ENCODE results near the gene FAM50A. TPM values are rescaled to one million over a fixed set of nuclear protein-coding genes. Genes with fewer than 3 reads are reported as not detected.
A peak's percentile ranks its signal among the peaks of the same experiment; 100 is the strongest.

The FAM50A gene
- total RNA-seq, 3 donors from 2014 or later (not counting 1 experiment from before 2014, with no cell fraction given), result 48.9 to 63.2 (median 54.1) TPM

DNA sequence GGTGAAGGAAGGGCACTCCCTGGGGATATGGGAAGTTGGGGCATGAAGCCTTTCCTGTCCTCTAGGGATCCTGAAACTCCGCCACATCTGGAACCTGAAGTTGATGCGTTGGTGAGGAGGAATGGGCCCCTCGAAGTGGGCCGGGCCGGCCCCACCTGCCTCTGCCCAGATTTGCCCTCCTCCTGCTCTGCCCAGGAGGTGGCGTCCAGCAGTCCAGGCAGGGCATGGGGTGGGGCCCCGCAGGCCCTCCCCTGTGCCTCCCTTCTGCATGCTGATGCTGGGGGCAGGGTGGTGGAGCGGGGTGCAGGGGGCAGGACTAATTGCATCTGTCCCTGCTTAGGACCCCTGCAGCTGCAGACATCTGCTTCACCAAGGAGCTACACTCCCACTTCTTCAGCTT lies 30.8 kb upstream of the FAM50A start:
- Mint-ChIP-seq H3K36me3 (no peaks in the 10 kb centered on the region), H3K9me3 (no peaks in the 10 kb centered on the region), H3K27me3 (ENCODE audit: low read depth in 2 of 2) (peaks cover 0 to 6% of the 10 kb centered on the region in 2 donors), H3K4me3 (no peak overlapping the region), H3K27ac (peak overlapping the region; percentile 68 to 79), H3K4me1 (peaks cover 5 to 26% of the 10 kb centered on the region in 2 donors)
- Histone ChIP-seq H3K27me3 (ENCODE audit: control insufficient read depth, insufficient read depth, low read length) (no peaks in the 10 kb centered on the region), H3K36me3 (ENCODE audit: control insufficient read depth, insufficient read depth, low read length) (no peaks in the 10 kb centered on the region), H3K4me3 (ENCODE audit: low read length) (no peak overlapping the region), H3K4me1 (ENCODE audit: control insufficient read depth, insufficient read depth, low read length) (peaks cover 32% of the 10 kb centered on the region), H3K27ac (ENCODE audit: low read length) (no peak overlapping the region), H3K9me3 (ENCODE audit: control insufficient read depth, insufficient read depth, low read length) (no peaks in the 10 kb centered on the region)
- 85% methylated on average over 4 of the region's 8 CpGs for WGBS (ENCODE audit: insufficient coverage)
- no peak for TF ChIP-seq CTCF (IDR thresholded peaks at IDR 0.05)
- DNase-seq (no peak), ATAC-seq (no peak)
- intact Hi-C loops (cut with micrococcal nuclease), result no loop called here

DNA sequence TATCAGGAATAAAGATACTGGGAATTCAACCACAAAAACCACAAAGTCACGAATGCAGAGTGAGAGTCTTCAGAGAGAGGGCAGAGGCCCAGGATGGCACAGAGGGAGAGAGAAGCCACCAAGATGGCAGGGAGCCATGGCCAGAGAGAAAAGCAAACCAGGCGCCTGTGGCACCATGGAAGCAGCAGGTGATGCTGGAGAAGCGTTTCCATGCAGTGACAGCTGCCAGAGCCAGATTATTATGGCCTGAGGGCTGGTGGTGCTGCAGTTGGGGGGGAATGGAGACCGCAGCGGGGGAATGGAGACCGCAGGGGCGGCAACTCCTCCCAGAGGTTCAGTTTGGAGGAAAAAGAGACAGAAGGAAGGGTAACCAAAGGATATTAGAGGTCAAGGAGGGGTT lies 26.8 kb upstream of the FAM50A start:
- intact Hi-C loops (cut with micrococcal nuclease), result no loop called here
- ATAC-seq, result no peak
- no peaks in the 10 kb centered on the region for H3K36me3 Mint-ChIP-seq
- Histone ChIP-seq H3K4me1 (ENCODE audit: control insufficient read depth, insufficient read depth, low read length) (peaks cover 7% of the 10 kb centered on the region), H3K27me3 (ENCODE audit: control insufficient read depth, insufficient read depth, low read length) (no peaks in the 10 kb centered on the region), H3K4me3 (ENCODE audit: low read length) (no peak overlapping the region), H3K36me3 (ENCODE audit: control insufficient read depth, insufficient read depth, low read length) (no peaks in the 10 kb centered on the region), H3K9me3 (ENCODE audit: control insufficient read depth, insufficient read depth, low read length) (no peaks in the 10 kb centered on the region), H3K27ac (ENCODE audit: low read length) (no peak overlapping the region)
- no peak overlapping the region for H3K27ac Mint-ChIP-seq
- TF ChIP-seq CTCF (IDR thresholded peaks at IDR 0.05), result no peak
- no peak for DNase-seq
- H3K27me3 Mint-ChIP-seq (ENCODE audit: low read depth in 2 of 2), result no peaks in the 10 kb centered on the region
- WGBS (ENCODE audit: insufficient coverage), result 83% methylated on average over 7 of the region's 7 CpGs
- no peaks in the 10 kb centered on the region for H3K9me3 Mint-ChIP-seq
- no peak overlapping the region for H3K4me3 Mint-ChIP-seq
- peaks cover 5 to 8% of the 10 kb centered on the region in 2 donors for H3K4me1 Mint-ChIP-seq

DNA sequence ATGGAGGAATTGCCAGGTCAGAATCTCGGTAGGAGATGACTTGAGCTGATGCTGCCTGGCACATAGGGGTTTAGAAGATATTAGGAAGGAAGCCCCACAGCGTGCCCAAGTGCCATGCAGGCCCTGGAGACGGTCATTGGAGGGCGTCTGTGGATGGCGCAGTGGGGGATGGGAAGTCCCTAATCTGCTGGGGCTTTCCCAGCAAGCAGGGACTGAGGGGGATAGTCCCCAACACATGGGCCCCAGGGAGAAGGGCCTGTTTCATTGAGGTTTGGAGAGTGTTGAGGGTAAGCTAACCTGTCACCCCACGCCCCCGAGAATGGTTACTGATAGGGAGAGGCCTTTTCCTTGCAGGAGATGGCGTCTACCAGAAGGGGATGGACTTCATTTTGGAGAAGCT lies 24.8 kb upstream of the FAM50A start:
- intact Hi-C loops (cut with micrococcal nuclease), result no loop called here
- no peak overlapping the region for H3K27ac Mint-ChIP-seq
- H3K27me3 Mint-ChIP-seq (ENCODE audit: low read depth in 2 of 2), result no peaks in the 10 kb centered on the region
- WGBS (ENCODE audit: insufficient coverage), result 83% methylated on average over 8 of the region's 8 CpGs
- H3K4me3 Mint-ChIP-seq, result no peak overlapping the region
- H3K9me3 ChIP-seq (ENCODE audit: control insufficient read depth, insufficient read depth, low read length), result no peaks in the 10 kb centered on the region
- no peak overlapping the region for H3K27ac ChIP-seq (ENCODE audit: low read length)
- ATAC-seq, result no peak
- H3K9me3 Mint-ChIP-seq, result no peaks in the 10 kb centered on the region
- no peaks in the 10 kb centered on the region for H3K4me1 Mint-ChIP-seq
- no peak overlapping the region for H3K4me3 ChIP-seq (ENCODE audit: low read length)
- no peaks in the 10 kb centered on the region for H3K36me3 Mint-ChIP-seq
- no peaks in the 10 kb centered on the region for H3K27me3 ChIP-seq (ENCODE audit: control insufficient read depth, insufficient read depth, low read length)
- H3K4me1 ChIP-seq (ENCODE audit: control insufficient read depth, insufficient read depth, low read length), result no peaks in the 10 kb centered on the region
- DNase-seq, result peak in 1 of 2 donors; percentile 1
- TF ChIP-seq CTCF (IDR thresholded peaks at IDR 0.05), result no peak
- H3K36me3 ChIP-seq (ENCODE audit: control insufficient read depth, insufficient read depth, low read length), result no peaks in the 10 kb centered on the region

GRCh38 chrX:154419688-154420401 lies 24.1 kb upstream of the FAM50A start:
- Mint-ChIP-seq H3K4me1 (no peaks in the 10 kb centered on the region), H3K36me3 (no peaks in the 10 kb centered on the region), H3K27me3 (ENCODE audit: low read depth in 2 of 2) (no peaks in the 10 kb centered on the region), H3K27ac (no peak overlapping the region), H3K4me3 (no peak overlapping the region), H3K9me3 (no peaks in the 10 kb centered on the region)
- intact Hi-C loops (cut with micrococcal nuclease), result no loop called here
- H3K9me3 ChIP-seq (ENCODE audit: control insufficient read depth, insufficient read depth, low read length), result no peaks in the 10 kb centered on the region
- DNase-seq, result no peak
- no peaks in the 10 kb centered on the region for H3K36me3 ChIP-seq (ENCODE audit: control insufficient read depth, insufficient read depth, low read length)
- no peak for ATAC-seq
- 91% methylated on average over 14 of the region's 19 CpGs for WGBS (ENCODE audit: insufficient coverage)
- H3K27me3 ChIP-seq (ENCODE audit: control insufficient read depth, insufficient read depth, low read length), result no peaks in the 10 kb centered on the region
- H3K4me1 ChIP-seq (ENCODE audit: control insufficient read depth, insufficient read depth, low read length), result no peaks in the 10 kb centered on the region
- no peak overlapping the region for H3K27ac ChIP-seq (ENCODE audit: low read length)
- no peak overlapping the region for H3K4me3 ChIP-seq (ENCODE audit: low read length)
- TF ChIP-seq CTCF (IDR thresholded peaks at IDR 0.05), result no peak
